ENCODE data around the gene EIF1AD.

- no peak for TF ChIP-seq CTCF (IDR thresholded peaks at IDR 0.05; ENCODE audit: poor library complexity)
- no peak for TF ChIP-seq EZH2phosphoT487 (IDR thresholded peaks at IDR 0.05; ENCODE audit: low read depth, severe bottlenecking, unreplicated experiment)
Measured at GRCh38 chr11:66008095-66008467, 6.1 kb upstream of the EIF1AD start.
